NCI-H69 (cell line): ENCODE measurements around the gene LHFPL2.
"Not testable (repeated sequence)": the region's sequence is repeated elsewhere in the genome, so short reads cannot be mapped to it uniquely, and the experiment has no call there.

ENCODE experiments used
- DNase-seq: peaks from one replicate; lab custom pipeline; 2025; lab: John Stamatoyannopoulos, UW

The LHFPL2 gene

GRCh38 chr5:78640662-78641474 is 7.7 kb downstream of the LHFPL2 start:
- peak; percentile 15 for DNase-seq

DNA sequence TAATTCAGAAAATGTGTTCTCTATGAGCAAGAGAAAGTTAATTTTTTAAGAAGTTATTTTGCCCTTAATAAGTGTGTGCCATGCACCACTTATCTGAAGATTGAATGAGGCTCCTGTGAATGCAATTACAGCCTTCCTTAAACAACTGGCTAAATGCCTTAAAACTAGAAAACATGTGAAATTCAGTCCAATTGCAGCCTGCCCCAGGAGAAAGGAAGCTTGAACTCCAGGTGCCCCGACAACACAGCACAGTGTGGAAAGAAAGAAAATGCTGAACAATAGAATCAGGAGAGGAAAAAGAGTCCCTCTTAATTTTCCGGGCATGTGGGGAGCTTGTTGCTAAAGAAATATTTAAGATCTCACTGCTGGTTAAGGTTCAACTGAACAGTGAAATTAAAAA is 8.8 kb downstream of the LHFPL2 start:
- peak; percentile 24 for DNase-seq

DNA sequence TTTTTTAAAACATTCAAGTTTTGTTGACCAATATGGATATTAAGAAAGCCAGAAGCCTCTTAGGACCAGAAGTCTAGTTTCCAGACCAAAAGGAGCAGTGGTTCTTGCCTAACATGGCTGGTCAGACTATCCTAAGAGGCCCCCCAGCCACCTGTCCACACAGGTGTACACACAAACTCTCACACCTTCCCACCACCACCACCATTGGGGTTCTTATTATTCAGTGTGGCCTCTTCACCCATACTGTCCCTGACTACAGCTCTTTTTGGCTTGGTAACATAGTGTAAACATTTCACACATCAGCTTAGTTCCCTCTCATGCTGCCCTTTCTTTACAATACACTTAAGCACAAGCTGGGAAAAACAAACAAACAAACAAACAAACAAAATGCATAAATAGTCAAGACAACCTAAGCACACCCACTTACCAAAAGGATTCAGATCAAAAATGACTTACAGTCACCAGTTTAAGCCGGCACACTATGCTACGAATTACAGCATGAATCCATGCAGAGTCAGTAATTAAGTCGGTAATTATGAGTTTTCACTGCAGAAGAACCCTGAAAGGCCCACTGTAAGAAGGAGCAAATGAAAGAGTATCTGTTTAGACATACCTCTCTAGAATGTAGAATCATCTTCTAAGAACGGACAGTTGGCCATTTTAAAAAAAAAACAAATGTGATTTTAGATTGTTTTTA is 9.5 kb downstream of the LHFPL2 start:
- DNase-seq = peak; percentile 80

DNA sequence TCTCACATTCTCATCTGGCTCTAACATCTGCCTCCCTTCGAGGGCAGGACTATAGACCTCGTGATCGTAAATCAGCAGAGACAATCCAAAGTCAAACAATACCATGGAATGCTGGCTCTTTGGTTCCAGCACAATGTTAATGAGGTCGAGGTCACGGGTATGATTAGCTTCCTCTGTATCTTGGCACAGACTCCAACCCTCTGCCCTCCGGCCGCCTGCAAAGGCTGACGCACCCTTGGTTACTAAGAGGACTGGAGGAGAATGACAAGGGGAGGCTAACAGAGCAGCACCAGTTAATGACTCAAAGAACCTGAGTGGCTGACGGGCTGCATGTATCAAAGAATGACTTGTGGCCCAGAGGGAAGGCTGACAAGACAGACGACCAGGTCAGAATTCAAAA is 10.1 kb downstream of the LHFPL2 start:
- peak; percentile 96 for DNase-seq

DNA sequence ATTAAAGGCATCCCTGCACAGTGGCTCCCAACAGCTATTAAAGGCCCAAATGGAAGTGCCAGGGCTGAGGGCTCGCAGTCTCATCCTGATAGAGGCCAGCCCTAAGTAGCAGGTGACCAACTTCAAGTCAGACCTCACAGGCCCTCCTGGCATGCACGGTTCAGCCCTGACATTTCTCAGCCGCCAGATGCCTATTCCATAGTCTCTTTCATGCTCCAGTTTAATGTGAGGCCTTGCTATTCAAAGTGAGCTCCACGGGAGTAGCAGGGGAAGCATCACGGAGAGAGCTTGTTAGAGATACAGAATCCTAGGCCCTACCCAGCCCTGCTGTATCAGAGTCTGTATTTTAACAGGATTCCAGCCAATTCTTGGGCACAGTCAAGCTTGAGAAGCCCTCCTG is 11.1 kb downstream of the LHFPL2 start:
- DNase-seq = no peak

- DNase-seq = no peak
Measured at GRCh38 chr5:78636682-78637081, 11.9 kb downstream of the LHFPL2 start.

- DNase-seq = no peak
Measured at GRCh38 chr5:78634634-78635033, 13.9 kb downstream of the LHFPL2 start.

GRCh38 chr5:78634229-78634628 is 14.3 kb downstream of the LHFPL2 start:
- no peak for DNase-seq

DNA sequence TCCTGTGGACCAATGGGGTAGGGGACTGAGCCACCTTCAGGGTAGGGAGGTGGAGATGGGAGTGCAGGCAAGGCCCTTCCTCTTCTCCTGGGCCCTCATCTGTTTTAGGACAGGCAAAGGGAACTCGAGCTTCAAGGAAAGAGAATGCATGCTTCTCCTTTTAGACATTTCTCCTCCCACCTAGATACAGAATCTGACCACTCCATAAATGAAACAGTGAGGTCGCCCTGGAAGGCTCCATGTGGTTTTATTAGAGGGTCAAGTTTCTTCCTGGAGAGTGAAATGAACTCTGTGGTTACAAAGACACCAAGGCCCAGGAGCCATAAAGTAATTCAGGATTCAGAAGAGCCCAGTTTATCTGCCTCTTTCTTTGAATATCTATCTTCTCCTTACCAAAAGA is 14.9 kb downstream of the LHFPL2 start:
- DNase-seq = no peak

DNA sequence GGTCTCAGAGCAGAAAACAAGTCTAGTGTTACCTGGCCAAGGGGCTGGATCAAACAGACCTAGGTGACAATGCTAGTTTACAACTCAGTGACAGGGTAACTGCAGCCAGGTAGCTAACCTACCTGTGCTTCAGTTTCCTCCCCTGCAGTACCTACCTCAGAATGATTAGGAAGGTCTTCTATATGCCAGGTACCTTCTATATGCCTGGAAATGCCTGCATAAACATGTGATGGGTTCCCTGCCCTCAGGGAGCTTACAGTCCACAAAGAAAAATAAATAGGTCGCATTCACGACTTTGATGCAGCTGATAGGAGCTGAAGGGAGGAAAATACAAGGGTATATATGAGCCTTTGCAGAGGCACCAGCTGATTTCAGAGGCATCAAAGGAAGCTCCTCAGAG is 16.1 kb downstream of the LHFPL2 start:
- DNase-seq = no peak

GRCh38 chr5:78631931-78632330 is 16.6 kb downstream of the LHFPL2 start:
- DNase-seq = no peak

DNA sequence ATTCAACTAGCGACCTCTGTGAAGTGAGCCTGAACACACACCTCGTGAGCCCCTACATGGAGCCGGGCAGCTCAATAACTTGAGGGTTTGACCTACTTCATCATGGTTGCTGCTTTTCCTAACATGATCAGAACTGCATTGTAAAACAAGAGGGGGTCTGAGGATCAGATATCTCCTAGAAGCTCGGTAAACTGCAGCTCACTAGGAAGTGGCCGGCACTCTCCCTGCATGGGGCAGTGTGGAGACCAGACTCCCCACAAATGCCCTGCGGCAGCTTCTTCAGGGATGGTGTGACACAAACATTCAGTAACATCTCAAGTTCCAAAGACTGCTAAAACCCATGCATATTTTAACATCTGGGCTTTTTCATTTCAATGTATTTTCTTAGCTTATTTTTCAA is 18.5 kb downstream of the LHFPL2 start:
- DNase-seq = no peak

DNA sequence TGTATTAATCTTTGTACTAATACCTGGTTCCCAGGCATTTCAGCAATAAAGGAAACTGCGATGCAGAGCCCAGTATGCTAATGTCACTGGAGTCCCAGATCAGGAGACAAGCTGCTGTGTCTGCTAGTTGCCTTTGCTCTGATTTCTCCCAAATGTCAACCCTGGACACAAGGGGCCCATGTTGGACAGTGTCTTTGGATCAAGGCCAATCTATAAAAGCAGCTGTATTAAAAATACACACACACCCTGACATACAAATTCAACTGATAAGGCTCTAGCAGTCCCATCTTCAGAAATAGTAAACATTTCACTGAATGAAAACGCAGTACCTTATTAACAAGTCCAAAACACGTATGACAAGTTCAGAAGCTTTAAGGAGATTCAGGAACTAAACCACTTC is 18.9 kb downstream of the LHFPL2 start:
- DNase-seq = no peak

- DNase-seq = peak; percentile 9
Measured at GRCh38 chr5:78628270-78628992, 20.1 kb downstream of the LHFPL2 start.

DNA sequence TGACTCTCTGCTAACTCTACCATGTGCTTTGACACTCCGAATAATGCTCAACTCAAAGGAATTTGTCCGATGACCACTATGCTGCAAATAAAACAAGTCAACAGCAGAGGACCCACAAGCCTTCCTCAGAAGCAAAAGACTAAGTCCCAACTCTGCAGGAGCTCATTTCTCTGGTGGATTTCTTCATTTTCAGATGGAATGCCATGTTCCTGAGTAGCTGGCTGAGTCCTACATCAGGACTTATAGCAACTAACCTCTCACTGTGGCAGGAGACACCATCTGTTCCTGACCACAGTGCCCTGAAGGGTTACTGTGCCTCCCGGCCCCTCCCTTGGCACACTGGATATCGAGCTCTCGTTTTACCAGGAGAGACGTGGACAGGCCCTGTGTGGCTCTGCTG is 20.8 kb downstream of the LHFPL2 start:
- peak; percentile 10 for DNase-seq

GRCh38 chr5:78627175-78627574 is 21.4 kb downstream of the LHFPL2 start:
- DNase-seq = peak; percentile 15

GRCh38 chr5:78626009-78626571 is 22.5 kb downstream of the LHFPL2 start:
- DNase-seq = no peak

DNA sequence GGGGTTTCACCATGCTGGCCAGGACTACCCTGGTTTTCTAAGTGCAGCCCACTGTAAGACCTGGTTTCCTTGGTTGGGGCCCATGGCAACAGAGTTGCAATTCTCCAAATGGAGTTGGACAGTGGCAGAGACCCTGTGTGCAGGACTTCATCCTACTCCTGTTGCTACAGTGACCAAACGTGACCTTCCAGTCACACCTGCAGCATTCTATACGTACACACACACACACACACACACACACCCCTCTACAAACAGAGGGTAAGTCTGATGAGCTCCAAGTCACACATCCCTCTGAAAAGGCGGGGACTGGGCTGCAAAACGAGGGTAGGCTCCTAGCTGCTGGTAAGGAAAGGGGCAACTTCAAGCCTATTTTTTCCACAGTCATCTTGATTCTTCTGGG is 23.6 kb downstream of the LHFPL2 start:
- no peak for DNase-seq

DNA sequence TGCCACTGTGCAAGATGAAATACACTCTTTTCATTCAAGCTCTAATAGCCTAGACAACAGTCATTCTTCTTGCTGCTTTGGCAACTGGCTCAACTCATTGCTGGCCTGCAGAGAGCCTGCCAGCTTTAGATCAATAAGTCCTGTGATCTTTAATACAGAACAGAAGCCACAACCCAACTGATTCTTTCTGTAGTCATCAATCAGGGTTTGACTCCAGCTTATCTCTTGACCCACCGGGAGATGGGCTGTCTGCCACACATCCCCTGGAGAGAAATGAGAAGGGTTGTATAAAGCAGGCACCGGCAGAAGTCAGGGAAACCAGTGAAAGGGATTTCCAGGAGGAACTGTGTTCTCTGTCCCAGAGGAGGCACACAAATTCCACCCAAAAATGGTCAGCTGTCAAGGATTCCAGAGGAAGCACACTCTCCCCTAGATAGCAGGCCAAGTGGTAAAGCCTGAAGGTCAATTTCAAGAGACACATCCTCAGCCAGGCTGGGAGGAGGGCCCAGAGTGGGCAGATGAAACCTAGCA is 24.5 kb downstream of the LHFPL2 start:
- no peak for DNase-seq

DNA sequence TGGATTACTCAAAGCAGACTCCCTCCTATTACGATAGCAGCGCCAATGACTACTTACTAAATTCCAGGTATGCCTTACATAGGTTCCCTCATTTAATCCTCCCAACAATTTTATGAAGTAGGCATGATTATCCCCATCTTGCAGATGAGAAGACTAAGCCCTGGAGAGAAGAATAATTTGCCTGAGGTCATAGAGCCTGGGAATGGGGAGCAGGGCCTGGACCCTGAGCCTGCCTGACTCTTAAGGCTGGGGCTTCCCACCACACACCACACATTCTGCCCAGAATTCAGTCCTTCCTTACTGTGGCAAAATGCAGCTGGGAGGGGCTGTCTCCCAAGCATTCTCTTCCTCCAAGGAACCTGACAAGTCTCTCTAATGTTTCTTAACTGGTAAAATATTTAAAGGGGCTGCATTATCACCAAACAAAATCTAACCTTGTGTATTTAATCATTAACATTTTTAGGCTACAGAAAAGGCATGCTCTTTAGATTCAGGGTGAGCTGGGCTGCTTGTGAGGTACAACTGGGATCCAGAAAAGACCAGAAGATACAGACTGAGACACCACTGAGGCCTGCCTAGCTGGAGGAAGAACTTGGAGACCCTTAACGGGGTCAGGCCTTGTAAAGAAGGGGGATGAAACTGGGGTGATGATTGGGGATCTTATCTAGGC is 26.1 kb downstream of the LHFPL2 start:
- no peak for DNase-seq

- DNase-seq = no peak
Measured at GRCh38 chr5:78621291-78621738, 27.3 kb downstream of the LHFPL2 start.

GRCh38 chr5:78620119-78620518 is 28.5 kb downstream of the LHFPL2 start:
- DNase-seq = not testable (repeated sequence)
